ENCODE measurements around the gene LSAMP. TPM values are rescaled to one million over a fixed set of nuclear protein-coding genes. Genes with fewer than 3 reads are reported as not detected.

The LSAMP gene
- total RNA-seq, 1 experiment from 2014 or later: 0.90 TPM

DNA sequence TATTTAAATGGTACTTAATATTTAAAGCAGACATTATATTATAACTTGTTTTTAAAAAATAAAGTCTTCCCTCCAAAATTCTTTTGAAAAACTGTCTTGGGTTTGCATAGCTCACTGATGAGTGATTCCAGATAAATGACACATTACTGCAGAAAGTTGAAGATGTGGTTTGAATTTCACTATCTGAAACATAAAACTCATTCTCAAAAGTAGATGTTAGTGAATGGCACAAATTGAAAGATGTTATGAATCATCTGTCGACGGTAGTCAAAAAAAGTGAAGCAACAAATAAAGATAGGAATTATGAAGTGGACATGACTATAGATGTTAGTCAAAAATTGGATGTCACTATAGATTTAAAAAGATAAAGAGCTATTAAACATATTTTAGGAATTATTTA lies 541.4 kb downstream of the LSAMP start:
- Histone ChIP-seq H3K9me3 (ENCODE audit: control insufficient read depth, low read depth, low read length) (no peaks in the 10 kb centered on the region), H4K91ac (ENCODE audit: insufficient read length, low read depth, low read length) (no peak overlapping the region), H2AFZ (ENCODE audit: low read length) (no peak overlapping the region), H3K79me2 (ENCODE audit: insufficient read depth, low read length) (no peaks in the 10 kb centered on the region), H3K9ac (ENCODE audit: extremely low read depth, insufficient read length, low read length) (no peak overlapping the region), H3K23ac (ENCODE audit: insufficient read length, low read depth, low read length) (no peak overlapping the region), H2BK20ac (ENCODE audit: low read depth, low read length, poor library complexity, severe bottlenecking) (no peak overlapping the region), H4K5ac (ENCODE audit: insufficient read length, low read depth, low read length) (no peak overlapping the region), H3K4me2 (ENCODE audit: insufficient read depth, insufficient read length, low read length) (no peak overlapping the region), H3K4ac (ENCODE audit: low read depth, low read length) (no peak overlapping the region), H3K56ac (ENCODE audit: insufficient read length, low read depth, low read length) (no peak overlapping the region), H3T11ph (ENCODE audit: low read length) (no peak overlapping the region), H2BK5ac (ENCODE audit: insufficient read length, low read length) (no peak overlapping the region), H2AK5ac (ENCODE audit: insufficient read length, low read length) (no peak overlapping the region), H2BK12ac (ENCODE audit: insufficient read length, low read depth, low read length) (no peak overlapping the region), H2BK120ac (ENCODE audit: low read depth, low read length, poor library complexity, severe bottlenecking) (no peak overlapping the region), H4K20me1 (ENCODE audit: control insufficient read depth, insufficient read depth, insufficient read length) (no peaks in the 10 kb centered on the region), H3K27ac (ENCODE audit: insufficient read length, low read depth, low read length) (no peak overlapping the region), H3K23me2 (ENCODE audit: insufficient read length, low read depth, low read length, poor library complexity, severe bottlenecking) (no peaks in the 10 kb centered on the region), H4K8ac (replicated peaks; ENCODE audit: insufficient read length, low read depth, low read length) (no peak overlapping the region), H2BK15ac (ENCODE audit: low read depth, low read length) (no peak overlapping the region), H3K4me1 (ENCODE audit: insufficient read depth, low read length) (peaks cover 1% of the 10 kb centered on the region; the same call in 1 of the 2 replicates), H3K79me1 (ENCODE audit: insufficient read depth, low read depth, low read length, poor library complexity, severe bottlenecking) (no peaks in the 10 kb centered on the region), H3K14ac (ENCODE audit: insufficient read depth, low read length) (no peak overlapping the region), H3K18ac (ENCODE audit: insufficient read length, low read depth, low read length) (no peak overlapping the region), H3K27me3 (ENCODE audit: insufficient read depth, low read length) (no peaks in the 10 kb centered on the region)
- Mint-ChIP-seq H3K27me3 (ENCODE audit: low read depth) (no peaks in the 10 kb centered on the region), H3K36me3 (ENCODE audit: insufficient read depth in 1 of 3, low read depth in 3 of 3) (no peaks in the 10 kb centered on the region), H3K4me1 (peaks cover 11 to 12% of the 10 kb centered on the region in 2 experiments), H3K27ac (no peak overlapping the region), H3K9me3 (no peaks in the 10 kb centered on the region), H3K4me3 (no peak overlapping the region)
- TF ChIP-seq, protein P1, sequence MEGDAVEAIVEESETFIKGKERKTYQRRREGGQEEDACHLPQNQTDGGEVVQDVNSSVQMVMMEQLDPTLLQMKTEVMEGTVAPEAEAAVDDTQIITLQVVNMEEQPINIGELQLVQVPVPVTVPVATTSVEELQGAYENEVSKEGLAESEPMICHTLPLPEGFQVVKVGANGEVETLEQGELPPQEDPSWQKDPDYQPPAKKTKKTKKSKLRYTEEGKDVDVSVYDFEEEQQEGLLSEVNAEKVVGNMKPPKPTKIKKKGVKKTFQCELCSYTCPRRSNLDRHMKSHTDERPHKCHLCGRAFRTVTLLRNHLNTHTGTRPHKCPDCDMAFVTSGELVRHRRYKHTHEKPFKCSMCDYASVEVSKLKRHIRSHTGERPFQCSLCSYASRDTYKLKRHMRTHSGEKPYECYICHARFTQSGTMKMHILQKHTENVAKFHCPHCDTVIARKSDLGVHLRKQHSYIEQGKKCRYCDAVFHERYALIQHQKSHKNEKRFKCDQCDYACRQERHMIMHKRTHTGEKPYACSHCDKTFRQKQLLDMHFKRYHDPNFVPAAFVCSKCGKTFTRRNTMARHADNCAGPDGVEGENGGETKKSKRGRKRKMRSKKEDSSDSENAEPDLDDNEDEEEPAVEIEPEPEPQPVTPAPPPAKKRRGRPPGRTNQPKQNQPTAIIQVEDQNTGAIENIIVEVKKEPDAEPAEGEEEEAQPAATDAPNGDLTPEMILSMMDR (conservative IDR thresholded peaks at IDR 0.05): no peak
- DNase-seq: no peak
- no CpG with 5 or more reads among the region's 2 CpGs for WGBS (ENCODE audit: extremely low coverage, insufficient read length, low lambda C conversion rate)
